PFSK-1 (cell line): ENCODE results near the gene TK1.

Source experiments
- POLR2AphosphoS5 ChIP-seq: IDR thresholded peaks from 2 replicates; pipeline ENCODE4 v1.6.1; 2012; ENCODE audit warnings: low read depth, mild to moderate bottlenecking, control low read depth, low read length, moderate library complexity
- SIN3A ChIP-seq: IDR thresholded peaks from 2 replicates; pipeline ENCODE4 v1.6.1; 2012; ENCODE audit warnings: mild to moderate bottlenecking, low read length, moderate library complexity, borderline replicate concordance; ENCODE audit not compliant: insufficient read depth
- TAF1 ChIP-seq: IDR thresholded peaks from 2 replicates; pipeline ENCODE4 v1.6.1; 2012; ENCODE audit warnings: low read length, control low read depth, borderline replicate concordance; ENCODE audit not compliant: insufficient read depth
- TF ChIP-seq, protein P1 (sequence below), 2 experiments: IDR thresholded peaks; 2 replicates each; pipeline versions ENCODE4 v1.6.1 to v1.8.0; 2011 to 2012; ENCODE audit warnings: low read depth in 2 of 2, low read length in 2 of 2, control low read depth in 1 of 2, inconsistent platforms in 1 of 2, mild to moderate bottlenecking in 1 of 2, moderate library complexity in 1 of 2; ENCODE audit not compliant: insufficient read depth in 1 of 2

DNA sequence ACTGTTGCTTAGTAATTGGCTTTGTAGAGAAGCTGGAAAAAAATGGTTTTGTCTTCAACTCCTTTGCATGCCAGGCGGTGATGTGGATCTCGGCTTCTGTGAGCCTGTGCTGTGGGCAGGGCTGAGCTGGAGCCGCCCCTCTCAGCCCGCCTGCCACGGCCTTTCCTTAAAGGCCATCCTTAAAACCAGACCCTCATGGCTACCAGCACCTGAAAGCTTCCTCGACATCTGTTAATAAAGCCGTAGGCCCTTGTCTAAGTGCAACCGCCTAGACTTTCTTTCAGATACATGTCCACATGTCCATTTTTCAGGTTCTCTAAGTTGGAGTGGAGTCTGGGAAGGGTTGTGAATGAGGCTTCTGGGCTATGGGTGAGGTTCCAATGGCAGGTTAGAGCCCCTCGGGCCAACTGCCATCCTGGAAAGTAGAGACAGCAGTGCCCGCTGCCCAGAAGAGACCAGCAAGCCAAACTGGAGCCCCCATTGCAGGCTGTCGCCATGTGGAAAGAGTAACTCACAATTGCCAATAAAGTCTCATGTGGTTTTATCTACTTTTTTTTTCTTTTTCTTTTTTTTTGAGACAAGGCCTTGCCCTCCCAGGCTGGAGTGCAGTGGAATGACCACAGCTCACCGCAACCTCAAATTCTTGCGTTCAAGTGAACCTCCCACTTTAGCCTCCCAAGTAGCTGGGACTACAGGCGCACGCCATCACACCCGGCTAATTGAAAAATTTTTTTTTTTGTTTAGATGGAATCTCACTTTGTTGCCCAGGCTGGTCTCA lies 38.4 kb upstream of the TK1 start:
- TF ChIP-seq, protein P1, sequence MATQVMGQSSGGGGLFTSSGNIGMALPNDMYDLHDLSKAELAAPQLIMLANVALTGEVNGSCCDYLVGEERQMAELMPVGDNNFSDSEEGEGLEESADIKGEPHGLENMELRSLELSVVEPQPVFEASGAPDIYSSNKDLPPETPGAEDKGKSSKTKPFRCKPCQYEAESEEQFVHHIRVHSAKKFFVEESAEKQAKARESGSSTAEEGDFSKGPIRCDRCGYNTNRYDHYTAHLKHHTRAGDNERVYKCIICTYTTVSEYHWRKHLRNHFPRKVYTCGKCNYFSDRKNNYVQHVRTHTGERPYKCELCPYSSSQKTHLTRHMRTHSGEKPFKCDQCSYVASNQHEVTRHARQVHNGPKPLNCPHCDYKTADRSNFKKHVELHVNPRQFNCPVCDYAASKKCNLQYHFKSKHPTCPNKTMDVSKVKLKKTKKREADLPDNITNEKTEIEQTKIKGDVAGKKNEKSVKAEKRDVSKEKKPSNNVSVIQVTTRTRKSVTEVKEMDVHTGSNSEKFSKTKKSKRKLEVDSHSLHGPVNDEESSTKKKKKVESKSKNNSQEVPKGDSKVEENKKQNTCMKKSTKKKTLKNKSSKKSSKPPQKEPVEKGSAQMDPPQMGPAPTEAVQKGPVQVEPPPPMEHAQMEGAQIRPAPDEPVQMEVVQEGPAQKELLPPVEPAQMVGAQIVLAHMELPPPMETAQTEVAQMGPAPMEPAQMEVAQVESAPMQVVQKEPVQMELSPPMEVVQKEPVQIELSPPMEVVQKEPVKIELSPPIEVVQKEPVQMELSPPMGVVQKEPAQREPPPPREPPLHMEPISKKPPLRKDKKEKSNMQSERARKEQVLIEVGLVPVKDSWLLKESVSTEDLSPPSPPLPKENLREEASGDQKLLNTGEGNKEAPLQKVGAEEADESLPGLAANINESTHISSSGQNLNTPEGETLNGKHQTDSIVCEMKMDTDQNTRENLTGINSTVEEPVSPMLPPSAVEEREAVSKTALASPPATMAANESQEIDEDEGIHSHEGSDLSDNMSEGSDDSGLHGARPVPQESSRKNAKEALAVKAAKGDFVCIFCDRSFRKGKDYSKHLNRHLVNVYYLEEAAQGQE (IDR thresholded peaks at IDR 0.05; ENCODE audit: insufficient read depth in 1 of 2, low read depth in 2 of 2, low read length in 2 of 2): no peak
- TF ChIP-seq POLR2AphosphoS5 (peak; percentile 45; the same call in 1 of the 2 replicates), SIN3A (no peak), TAF1 (no peak)
